CD4-positive, alpha-beta T cell treated with Interleukin-4 for 1 hour (primary cell): ENCODE measurements around the gene LTBP2.
A peak's percentile ranks its signal among the peaks of the same experiment; 100 is the strongest.

Source experiments
- DNase-seq, 2 donors: peaks; one replicate each; pipeline ENCODE4 v3.0.0-alpha.2; 2020 to 2022

The LTBP2 gene

GRCh38 chr14:74611650-74612349, at the start of gene LTBP2:
Gene LTBP2 (minus strand): TSS chr14:74612237. CDS start chr14:74611944, 293 bp downstream.
- DNase-seq = peak in 1 of 2 donors; percentile 9

GRCh38 chr14:74660863-74661262, 48.8 kb upstream of the LTBP2 start:
- no peak for DNase-seq

- no peak for DNase-seq
These were observed 48.1 kb upstream of the LTBP2 start for GRCh38 chr14:74660167-74660566.

GRCh38 chr14:74658535-74659131, 46.6 kb upstream of the LTBP2 start:
- DNase-seq = no peak

GRCh38 chr14:74656964-74657363, 44.9 kb upstream of the LTBP2 start:
- no peak for DNase-seq

DNA sequence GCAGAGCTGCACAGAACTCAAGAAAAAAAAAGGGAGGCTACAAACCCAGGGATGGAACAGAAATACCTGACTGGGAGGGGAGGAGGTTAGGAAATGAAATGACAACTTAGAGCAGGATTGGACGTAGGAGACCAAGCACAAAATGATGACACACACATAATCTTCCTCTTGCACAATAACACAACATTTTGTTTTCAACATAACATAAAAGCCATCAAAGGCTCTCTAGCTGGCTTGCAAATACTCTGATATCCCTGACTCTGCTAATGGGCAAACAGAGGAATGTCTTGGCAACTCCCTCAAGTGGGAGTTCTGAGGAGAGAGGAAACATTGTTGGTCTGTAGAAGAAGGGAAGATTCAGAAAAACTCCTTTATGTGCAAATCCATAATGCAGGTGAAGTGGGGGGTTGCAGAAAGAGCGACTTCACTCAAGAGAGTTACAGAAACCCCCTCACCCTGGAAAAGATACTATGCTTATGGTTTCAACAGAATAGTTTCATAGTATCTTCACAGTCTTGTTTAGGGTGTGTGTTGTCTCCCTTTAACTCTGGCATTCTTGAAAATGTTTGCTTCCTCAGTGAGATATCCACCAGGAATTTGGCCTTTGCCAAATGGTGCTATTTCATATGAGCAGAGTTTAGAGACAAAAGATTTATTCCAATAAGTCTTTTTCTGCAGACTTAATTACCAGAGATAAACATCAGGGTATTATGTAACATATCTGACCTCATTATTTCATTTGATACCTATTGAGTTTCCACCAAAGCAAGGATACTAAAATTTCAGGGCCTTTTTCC, 43.8 kb upstream of the LTBP2 start:
- no peak for DNase-seq

DNA sequence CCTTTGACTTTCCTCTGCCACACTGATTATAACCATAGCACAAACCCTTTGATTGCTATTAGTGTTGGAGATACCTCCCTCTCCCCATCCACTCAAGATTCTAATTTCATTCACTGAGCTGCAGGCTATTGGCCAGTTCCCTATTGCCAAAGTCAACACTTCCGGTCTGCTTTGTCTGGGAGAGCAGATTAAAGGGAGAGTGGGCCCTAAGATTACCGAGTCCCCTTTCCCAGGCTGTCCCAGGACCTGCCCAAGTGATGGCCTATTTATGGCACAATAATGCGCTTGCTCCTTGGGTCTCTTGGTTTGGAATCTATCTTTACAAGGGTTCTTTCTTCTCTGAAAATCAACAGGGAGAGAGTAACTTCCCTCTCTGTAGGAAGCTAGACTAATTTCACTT, 42.9 kb upstream of the LTBP2 start:
- DNase-seq = no peak

DNA sequence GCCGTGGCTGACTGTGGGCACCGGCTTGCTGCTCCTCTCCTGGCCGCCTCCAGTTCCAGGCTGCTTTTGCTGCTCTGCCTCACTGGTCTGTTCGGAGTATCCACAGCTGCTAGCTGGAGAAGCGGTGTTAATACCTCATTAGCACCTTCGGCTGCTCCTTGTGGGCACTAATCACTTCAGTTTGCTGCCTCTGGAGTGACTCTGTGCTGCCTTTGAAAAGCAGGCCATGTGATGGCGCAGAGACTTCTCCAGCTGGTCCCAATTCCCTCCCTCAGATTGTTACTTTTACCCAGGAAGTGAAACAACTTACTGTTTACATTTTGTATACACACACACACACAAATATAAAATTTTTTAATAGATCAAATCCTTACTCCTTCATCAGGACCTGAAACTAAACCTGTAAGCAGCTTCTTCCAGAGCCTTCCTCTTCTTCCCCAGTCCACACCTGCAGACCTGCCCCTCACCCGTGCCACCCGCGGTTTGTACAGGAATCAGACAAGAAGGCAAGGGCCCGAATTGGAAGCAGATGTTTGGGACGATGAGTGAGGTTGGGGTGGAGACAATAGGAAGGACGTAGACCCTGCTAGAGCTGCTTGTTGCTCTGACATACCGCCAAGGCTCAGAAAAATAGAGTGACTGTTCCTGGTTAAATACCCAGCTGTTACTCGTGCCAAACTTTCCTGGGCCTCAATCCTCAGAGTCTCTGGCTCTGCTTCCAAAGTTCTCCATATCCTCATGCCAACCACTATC, 41.5 kb upstream of the LTBP2 start:
- no peak for DNase-seq

GRCh38 chr14:74652541-74652940, 40.5 kb upstream of the LTBP2 start:
- DNase-seq = no peak

DNA sequence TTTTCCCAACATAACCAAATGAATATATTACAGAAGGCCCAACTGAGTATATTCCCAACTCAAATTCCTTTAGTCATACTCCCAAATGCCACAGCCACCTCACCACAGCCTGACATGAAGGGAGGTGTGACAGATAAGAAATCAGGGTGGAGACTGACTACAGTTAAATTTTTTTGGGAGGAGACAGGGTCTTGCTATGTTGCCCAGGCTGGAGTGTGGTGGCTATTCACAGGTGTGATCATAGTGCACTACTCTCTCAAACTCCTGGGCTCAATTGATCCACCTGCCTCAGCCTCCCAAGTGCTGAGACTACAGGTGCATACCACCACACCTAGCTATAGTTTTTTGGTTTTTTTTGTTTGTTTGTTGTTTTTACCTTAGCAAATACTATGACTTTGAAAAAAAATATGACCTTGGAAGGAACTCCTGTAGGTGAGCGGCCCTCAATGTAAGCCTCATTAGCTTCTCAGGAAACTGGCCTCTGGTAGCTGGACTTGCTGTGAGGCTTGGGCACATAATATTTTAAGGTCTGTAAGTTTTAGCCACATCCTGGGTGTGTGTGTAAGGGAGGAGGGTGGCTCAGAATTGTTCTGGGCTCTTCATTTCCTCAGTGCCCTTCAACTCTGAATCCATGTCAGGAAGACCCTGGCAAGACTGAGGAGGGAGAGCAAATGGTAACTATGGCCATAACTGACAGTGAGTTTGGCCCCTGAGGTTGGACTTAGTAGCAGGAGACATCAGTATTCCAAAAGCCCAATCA, 39.1 kb upstream of the LTBP2 start:
- DNase-seq = no peak

DNA sequence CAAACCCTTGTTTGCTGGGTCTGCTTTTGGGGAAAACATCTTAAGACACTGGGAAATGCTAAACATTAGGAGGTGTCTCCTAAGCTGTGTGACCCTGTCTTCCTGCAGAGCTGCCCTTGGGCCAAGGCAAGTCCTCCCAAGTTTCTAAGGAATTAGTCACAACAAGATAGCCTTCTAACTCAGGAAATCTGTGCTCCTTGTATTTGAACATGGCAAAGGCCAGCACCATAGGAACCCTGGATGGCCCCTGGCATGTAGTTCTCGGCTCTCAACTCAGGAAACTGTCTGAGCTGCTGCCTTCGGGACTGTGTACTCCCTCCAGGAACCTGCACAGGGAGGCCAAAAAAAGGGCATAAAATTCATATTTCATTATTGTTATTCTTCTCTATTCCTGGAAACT, 37.6 kb upstream of the LTBP2 start:
- no peak for DNase-seq

GRCh38 chr14:74649167-74649566, 37.1 kb upstream of the LTBP2 start:
- no peak for DNase-seq

DNA sequence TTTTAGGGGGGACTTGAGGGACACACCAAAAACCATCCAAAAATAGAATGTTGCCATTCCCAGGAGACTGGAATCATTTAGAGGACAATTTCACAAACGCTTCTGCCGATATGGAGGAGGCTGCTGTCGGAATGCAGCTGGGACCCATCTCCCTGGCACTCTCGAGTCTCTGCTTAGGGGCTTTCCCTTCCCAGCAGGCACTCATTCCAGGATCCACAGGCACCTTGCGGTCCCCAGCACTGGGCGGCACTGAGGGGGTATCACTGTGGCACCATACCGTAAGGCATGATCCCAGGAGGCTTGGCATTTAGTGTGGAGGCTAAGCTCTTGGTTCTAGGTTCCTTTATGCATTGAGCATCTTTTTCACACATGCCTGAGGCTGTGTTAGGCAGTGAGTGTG, 36.6 kb upstream of the LTBP2 start:
- DNase-seq = no peak

- no peak for DNase-seq
These were observed 35.8 kb upstream of the LTBP2 start for GRCh38 chr14:74647678-74648461.

- DNase-seq = no peak
These were observed 35.1 kb upstream of the LTBP2 start for GRCh38 chr14:74647061-74647677.

DNA sequence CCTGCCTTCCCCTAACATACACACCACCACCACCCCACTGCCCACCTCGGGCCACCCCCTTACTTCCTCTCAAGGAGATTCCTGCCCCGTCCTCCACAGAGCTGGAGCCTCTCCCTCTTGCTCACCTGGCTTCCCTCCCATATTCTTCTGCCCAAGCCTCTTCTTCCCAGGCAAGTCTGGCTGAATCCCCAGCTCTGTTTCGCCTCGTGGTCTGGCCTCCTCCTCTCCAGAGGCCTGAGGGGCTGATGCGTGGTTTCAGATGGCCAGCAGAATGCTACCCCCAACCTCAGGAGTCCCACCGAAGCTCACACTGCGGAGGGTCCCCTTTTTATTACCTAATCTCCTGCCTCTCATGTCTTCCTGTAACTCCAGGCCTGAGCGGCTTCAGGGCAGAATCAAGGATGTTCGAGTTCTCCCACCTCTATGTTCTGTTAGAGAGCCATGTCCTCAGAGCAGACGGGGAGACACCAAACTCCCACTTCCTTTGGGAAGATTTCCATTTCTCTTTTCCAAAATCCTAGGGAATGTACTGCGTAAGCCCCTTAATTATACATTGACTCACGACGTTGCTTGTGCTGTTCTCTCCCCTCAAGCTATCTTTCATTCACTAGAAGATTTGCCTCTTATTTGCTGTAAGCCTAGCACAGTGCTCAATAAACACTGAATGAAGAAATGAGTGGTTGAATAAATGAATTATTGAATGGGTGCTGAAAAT, 33.9 kb upstream of the LTBP2 start:
- DNase-seq = no peak

GRCh38 chr14:74645244-74645643, 33.2 kb upstream of the LTBP2 start:
- no peak for DNase-seq

DNA sequence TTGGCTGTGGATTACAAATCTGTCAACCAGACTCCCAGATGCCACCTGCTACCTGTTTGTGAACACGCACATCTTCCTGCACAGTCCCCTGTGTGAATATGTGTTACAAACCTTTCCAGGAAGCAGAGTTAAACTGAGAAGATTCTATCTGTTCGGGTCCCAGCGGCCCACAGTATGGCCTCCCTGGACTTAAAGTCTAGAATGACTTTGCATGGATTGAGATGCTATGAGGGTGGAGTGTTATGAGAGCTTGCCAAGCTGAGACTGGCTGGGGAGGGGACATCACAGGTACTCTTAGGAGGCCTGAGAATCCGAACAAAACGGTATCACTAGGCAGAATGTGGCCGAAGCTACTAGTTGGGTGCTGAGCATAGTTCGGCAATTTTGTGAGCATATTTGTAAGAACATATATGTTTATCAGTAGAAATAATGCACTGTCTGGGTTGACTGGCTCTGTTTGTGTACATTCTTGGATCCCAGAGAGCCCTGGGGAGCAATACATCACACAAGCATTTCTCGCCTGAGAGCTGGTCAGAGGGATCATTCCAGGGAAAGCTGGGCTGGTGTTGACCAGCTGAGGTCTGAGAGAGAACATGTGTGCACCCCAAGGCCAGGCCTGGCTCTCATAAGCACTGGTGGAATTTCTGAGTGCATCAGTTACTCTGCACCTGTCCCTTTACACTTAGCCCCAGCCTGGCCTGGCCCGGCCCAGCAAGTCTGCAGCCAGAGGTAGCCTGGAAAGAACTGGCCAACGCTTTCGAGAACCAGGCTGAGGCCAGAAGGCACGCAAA, 29.8 kb upstream of the LTBP2 start:
- DNase-seq = no peak

- no peak for DNase-seq
These were observed 26.9 kb upstream of the LTBP2 start for GRCh38 chr14:74638966-74639365.

GRCh38 chr14:74638066-74638465, 26.0 kb upstream of the LTBP2 start:
- no peak for DNase-seq
